ENCODE results near the gene EXD2. TPM values are rescaled to one million over a fixed set of nuclear protein-coding genes. Genes with fewer than 3 reads are reported as not detected.
A peak's percentile ranks its signal among the peaks of the same experiment; 100 is the strongest.
"Not testable (repeated sequence)": the region's sequence is repeated elsewhere in the genome, so short reads cannot be mapped to it uniquely, and the experiment has no call there.

Gene EXD2
- total RNA-seq, 1 donor from 2014 or later, result 15.7 TPM

DNA sequence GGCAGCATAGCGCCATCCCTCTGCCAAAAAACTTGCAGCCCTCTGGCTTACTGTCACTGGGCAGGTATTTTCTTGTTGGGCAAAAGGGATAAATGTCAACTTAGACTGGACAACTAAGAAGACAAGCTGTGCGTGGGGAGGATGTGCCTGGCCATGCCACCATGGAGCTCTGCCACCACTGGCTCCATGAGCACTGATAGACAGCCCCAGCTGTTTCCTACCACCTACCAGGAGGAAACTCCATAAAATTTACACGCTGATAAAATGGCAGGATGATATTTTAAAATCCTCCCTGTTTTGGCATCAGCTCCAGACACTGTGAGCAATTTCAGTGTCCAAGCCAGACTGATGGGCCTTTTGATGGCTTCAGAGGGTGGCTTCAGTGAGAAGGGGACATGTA is 61.6 kb downstream of the EXD2 start:
- DNase-seq, result no peak

DNA sequence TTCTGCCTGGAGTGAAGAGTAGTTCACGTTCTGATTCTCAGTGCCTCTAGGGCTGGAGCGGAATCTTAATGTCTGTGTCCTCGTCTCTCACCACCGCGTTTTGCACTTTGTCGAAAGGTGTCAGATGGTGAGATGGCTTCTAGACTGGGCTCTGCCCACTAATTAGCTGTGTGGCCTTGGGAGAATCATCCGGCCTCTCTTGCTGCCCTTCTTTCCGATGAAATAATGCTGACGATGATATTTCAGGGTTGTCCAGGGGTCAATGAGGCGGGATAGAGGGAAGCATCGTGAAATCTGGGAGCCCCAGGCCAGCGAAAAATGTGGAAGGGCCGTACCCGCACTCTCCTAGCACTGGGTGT is 67.8 kb downstream of the EXD2 start:
- no peak for DNase-seq

DNA sequence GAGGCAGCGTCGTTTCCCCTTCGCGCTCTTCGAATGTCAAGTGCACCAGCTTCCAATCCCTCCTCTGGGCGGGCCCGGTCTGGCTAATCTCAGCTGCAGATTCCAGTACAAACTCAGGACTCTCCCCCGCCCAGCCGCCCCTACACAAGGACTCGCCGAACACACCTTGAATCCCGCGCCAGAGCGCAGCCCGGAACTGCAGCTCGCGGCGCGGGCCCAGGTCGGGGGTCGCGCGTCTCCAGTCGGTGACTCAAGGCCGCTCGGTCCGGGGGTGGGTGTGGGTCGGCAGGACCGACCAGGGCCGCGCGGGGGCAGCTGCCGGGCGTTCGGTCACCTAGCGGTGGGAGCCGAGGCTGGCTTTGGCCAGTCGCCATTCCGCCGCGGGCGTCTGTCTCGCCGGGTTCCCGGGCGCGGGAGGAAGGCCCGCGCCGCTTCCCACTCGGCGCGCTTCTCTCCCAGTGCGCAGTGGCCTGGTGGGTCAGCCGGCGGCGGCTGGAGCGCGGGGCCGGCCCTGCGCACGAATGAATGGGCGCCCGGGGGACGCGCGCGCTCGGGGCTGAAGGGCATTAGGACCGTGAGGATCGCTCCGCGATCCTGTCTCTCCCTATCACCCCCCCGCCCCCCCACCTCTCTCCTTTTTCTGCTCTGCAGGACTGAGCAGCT is 68.4 kb downstream of the EXD2 start, which contains the start of gene GALNT16:
Gene GALNT16, plus strand, starts transcription at position 632 of the 663 bp plus-strand sequence. CDS start 133 bp downstream, outside the sequence.
- peak; percentile 20 for DNase-seq

DNA sequence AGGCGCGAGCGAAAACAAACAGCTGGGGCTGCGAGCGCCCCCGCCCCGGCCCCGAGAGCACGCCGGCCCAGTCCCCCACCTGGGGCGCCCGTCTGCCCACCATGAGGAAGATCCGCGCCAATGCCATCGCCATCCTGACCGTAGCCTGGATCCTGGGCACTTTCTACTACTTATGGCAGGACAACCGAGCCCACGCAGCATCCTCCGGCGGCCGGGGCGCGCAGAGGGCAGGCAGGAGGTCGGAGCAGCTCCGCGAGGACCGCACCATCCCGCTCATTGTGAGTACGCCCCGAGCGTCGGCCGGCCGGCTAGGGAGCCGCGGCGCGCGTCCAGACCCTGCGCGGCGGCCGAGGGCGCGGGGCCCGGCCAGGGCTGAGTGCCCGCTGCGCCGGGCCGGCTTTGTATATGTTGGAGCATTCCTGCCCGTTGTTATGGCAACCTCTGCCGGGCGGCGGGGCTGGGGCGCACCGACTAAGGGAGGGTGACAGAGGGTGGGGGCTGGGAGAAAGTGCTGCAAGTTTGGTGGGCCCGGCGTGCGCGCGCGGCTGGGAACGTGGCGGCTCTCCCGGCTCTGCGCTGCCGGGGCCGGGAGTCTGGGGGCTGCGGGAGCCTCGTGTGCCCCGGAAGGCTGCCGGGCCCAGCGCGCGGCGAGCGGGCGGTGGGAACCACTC is 69.0 kb downstream of the EXD2 start:
- no peak for DNase-seq

DNA sequence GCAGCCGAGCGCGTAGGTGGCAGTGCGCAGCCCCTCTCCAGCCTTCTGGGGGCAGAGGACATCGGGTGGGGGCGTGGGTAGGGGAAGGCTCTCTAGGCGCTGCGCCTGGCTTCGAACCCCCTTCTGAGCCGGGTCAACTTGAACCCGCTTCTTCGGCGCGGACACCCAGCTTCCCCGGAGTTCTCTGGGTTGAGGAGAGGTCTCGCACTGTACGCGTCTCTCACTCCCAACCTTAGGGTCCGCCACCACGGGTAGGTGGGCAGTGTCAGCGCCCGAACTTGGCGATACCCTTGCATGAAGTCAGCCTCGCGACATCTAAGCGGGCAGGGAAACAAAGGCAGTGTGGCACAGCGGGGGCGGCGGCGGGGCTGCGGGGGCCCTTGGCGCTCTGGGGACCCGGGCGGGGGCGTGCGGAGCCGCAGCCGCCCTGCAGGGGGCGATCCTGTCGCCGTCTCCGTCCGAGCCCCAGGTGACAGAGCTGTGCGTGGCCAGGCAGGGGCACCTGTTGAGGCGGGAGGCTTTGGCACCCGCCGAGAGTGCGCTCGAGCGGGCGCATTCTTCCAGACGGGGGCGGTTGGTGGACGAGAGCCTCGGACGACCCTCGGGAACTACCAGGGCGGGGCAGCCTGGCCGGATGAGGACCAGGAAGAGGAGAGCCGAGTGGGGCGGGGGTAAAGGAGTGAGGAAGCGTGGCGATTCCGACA is 69.7 kb downstream of the EXD2 start:
- peak; percentile 5 for DNase-seq

DNA sequence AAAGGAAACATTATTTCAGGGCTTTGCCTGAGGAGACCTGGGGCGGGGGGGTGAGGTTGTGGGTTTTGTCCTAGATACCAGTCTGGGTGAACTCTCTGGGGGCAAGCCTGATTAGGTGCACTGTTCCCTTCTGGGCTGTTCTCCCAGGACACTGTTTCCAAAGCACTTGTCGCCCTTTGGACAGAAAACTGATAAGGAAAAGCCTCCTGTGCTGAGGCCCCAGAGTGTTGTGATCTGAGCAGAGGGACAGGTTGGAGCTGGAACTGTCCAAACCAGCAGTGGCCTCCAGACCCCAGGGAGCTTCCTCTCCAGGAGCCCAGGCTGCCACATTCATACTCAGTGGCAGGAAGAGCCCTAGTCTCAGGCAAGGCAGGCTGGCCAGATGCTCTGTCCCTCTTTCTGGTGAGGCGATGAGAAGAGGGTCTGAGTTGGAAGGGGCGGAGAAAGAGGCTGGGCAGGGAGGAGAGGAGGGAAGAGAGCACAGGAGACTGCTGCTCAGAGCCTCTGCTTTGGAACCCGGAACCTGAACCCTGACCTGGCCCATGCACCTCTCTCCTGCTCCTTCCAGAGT is 70.5 kb downstream of the EXD2 start:
- no peak for DNase-seq

DNA sequence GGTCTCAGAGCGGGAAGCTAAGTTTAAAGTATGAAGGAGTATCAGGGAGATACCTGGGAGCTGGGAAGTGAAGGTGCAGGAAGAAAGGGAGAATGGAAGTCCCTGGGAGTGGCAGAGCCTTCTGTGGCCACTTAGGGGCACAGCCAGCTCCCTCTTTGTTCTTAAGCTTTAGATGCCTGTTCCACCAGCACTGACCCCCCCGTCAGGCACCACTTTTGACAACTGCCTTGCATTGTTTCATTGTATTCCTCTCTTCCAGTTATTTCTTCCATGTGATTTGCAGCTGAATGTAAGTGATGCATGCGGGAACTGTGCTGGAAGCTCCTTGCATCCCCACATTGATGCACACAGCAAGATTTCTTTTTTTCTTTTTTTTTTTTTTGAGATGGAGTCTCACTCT is 71.2 kb downstream of the EXD2 start:
- DNase-seq, result no peak

DNA sequence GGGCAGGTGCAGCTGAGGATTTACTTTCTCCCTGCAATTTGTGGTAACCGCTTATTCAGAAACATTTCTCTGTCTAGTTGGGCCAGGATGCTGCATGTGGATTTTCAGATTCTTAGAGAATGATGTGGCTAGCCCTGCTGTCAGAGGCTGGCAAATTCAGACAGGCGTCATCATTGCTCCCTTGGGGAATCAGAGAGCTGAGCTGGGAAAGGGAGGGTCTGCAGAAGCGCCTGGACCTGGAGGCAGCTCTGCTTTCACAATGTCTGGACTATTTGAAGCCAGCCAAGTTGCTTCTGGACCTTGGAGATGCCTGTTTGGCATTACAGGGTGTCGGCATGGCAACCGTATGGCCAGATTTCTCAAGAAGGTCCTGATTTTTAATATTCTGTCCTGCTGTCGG is 72.1 kb downstream of the EXD2 start:
- peak; percentile 83 for DNase-seq

DNA sequence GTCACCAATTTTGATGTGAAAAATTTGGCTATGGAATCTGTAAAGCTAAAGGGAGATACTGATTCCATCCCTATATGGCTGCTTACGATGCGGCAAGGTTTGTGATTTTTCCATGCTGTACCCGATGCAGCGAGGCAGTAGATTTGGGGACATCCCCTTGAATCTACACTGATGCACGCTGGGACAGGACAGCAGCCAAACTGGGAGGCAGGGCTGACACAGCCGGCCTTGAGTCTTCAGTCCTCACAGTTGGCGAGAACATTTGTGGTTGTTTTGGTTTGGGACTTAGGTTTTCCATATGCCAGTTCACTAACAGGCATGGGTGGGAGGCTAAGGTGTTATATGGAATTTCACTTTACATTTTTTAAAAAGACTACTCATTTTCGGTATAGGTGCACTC is 72.5 kb downstream of the EXD2 start:
- DNase-seq, result no peak

DNA sequence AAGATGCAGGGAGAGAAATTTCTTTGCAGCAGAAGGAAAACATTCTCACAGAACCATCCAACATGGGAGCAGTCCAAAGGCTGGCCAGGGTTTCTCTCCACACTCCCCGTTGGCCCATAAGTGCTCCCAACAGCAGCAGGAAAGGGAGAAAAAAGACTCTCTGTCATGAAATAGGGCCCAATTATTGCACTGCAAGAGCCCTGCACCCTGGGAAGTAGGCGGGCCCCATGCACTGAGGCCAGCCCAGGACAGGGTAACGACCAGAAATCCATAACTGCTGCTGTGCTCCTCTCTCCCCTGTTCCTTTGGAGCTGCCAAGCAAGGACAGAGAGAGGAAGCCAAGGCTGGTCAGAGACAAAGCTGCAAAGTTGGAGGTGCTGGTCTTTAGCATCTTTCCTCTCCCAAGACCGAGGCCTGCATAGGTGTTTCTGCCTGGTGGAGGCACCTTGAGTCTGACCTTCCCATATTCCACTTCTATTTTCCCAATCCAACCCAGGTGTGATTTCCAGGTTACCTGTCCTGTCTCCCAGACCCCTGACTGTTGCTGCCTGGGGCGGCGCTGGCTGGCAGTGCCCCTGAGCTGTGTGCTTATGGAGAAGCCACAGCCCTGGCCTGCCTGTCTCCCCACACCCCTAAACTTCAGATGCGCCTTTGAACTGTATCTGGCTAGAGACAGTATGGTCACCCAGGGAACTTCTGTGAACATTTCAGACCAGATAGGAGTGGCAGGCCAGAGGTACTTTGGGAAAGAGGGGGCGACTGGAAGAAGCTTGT is 75.5 kb downstream of the EXD2 start:
- DNase-seq, result no peak

DNA sequence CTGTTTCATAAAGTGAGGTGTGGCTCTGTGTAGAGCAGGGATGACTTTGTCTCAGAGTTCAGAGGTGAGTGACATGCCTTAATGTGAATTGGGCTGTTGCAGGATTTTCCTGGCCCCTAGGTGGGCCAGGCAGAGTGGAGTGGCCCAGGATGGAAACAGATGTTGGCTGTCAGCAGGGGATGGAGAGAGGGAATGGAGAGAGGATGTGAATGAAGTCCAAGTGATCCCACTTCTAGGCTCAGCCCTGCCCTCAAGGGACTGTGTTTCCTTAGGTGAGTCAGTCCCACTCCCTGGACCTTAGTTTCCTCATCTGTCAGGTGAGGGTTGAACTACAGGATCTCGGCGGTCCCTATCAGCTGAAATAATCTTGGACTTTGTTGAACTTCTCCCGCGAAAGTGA is 76.2 kb downstream of the EXD2 start:
- no peak for DNase-seq

DNA sequence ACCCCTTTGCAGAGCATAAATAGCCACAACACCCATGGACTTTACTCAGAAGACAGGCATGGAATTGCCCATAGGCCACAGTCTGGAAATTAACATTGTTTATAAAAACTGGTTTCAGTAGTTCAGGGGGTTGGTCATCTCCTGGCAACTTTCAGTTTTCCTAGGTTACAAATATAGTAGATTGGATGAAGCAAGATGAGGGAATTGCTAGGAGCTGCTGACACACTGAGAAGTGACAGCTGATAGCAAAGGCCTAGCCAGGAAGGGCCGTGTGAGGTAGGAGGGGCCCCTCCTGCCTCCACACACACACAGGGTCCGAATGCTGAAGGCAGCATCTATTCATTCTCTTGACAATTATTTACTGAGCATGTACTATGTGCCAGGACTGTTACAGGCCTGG is 76.9 kb downstream of the EXD2 start:
- DNase-seq, result no peak

DNA sequence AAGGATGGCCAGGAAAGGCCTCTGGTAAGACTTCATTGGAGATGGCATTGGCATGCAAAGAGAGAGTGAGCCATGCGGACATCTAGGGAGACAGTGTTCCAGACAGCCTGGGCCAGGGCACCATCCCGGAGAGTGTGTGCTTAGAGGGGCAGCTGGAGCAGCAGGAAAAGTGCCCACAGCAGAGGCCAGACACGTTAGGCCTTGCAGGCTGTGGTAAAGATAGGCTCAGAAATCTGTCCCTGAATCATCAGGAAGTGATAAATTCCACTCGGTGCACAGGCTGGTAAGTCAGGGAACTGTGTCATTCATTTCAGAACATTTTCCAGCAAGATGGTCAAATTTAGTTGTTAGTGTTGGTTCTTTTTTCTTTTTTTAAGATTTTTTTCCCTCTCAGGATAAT is 77.5 kb downstream of the EXD2 start:
- DNase-seq, result no peak

DNA sequence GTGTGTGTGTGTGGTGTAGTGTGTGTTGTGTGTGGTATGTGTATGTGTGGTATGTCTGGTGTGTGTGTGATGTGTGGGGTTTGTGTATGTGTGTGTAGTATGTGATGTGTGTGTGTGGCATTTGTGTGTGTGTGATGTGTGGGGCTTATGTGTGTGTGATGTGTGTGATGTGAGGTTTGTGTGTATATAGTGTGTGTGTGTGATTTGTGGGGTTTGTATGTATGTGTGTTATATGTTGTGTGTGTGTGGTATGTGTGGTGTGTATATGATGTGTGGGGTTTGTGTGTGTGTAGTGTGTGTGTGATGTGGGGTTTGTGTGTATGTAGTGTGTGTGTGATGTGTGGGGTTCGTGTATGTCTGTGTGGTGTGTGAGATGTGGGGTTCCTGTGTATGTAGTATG is 78.1 kb downstream of the EXD2 start:
- DNase-seq, result no peak

DNA sequence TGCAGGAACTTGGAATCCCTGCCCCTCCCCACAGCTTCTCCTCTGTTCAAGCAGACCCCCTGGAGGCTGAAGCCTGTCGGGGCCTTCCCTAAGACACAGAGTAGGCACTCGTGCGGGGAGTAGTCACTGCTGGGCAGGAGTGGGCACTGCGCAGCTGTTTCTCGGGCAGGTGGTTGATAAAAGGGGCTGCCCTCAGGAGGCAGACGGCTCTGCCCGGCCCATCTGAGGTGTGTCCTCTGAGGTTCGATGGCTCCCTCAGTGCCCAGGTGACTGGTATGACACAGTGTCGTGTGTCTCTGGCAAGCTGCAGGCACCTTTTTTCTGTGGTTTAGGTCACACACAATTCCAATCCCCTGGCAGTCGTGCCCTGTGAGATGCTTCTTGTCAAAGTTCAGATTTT is 78.8 kb downstream of the EXD2 start:
- DNase-seq, result no peak

DNA sequence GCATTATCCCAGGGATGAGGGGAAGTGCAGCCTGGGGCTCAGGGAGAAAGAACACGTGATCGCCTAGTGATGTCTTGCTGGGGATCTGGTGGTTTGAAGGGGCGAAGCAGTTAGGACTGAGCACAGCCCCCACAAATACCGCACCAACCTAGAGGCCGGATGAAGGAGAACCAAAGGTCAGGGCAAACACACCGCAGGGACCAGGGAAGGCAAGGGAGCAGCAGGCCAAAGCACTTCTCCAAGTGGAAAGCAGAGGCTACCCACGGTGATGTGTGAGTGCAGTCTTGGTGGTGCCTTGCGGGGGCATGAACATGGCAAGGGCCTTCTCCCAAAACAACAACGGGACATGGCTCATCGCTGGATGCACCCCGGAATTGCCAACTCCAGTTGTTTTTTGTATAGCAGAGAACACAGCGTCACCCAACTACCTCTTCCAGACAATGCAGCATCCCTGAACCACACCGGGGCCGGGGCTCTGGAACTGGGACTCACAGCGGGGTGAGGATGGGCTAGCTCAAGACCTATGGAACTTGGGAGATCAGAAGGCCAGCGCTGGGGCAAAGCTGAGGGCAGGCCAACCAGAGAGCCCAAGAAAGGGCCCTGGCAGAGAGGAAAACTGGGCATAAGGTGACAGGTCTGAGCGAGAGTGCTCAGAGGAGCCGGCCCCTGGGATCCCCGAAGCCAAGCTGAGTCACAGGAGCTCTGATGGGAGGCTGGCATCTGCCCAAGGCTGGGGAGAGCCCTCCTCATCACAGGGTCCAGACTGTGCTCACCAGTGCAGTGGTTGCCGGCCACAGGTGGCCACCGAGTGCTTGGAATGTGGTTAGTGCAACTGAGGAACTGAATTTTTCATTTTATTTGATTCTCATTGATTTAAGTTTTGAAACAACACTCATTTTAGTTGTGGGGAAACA is 79.8 kb downstream of the EXD2 start:
- no peak for DNase-seq

DNA sequence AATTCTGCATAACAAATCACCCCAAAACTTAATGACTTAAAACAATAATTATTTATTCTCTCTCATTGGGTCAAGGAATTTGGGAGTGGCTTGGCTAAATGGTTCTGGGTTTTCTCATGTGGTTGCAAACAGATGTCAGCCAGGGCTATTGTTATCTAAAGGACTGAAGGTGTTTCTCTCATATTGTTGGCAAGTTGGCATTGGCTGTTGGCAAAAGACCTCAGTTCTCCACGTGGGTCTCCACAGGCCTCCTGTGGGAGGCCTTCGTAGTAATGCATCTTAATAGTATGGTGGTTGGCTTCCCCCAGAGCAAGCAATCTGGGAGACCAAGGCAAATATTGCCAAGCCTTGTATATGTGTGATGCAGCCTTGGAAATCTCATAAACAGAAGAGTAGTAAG is 83.0 kb downstream of the EXD2 start:
- no peak for DNase-seq

DNA sequence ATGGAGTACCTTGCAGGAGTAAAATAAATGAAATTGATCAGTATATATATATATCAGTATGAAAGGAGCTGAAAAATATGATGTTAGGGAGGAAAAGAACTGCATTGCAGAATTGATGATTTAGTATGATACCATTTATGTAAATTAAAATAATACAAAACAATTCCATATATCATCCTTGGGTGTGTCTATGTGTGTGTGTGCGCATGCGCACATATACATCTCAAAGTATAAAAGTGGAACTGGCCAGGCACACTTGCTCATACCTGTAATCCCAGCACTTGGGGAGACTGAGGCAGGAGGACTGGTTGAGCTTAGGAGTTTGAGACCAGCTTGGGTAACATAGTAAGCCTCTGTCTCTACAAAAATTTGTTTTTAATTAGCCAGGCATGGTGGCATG is 84.0 kb downstream of the EXD2 start:
- DNase-seq, result no peak

DNA sequence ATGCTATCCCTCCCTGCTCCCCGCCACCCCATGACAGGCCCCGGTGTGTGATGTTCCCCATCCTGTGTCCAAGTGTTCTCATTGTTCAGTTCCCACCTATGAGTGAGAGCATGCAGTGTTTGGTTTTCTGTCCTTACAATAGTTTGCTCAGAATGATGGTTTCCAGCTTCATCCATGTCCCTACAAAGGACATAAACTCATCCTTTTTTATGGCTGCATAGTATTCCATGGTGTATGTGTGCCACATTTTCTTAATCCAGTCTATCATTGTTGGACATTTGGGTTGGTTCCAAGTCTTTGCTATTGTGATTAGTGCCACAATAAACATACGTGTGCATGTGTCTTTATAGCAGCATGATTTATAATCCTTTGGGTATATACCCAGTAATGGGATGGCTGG is 86.1 kb downstream of the EXD2 start:
- not testable (repeated sequence) for DNase-seq

DNA sequence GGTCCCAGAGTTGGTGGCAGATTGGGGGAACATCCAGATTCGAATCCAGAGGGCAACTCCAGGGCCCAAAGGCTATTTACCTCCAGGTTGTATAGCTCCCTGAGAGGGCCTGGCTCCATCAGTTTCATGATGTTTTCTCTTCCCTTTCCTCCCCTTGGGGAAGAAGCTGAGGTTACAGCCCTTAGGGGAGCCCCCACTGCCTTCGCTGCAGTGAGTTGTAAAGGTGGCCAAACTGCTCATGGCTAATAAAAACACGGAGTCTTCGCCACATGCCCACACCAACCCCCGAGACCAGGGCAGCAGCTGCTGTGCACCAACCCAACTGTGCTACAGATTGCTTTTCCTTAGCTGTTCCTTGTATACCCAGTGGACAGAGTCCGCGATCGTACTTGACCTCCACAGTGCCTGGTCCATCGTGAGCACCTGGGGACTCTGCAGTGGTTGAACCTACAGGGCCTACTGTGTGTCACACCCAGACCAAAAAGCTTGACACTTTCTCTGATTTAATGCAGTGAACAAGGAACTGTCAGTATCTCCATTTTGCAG is 89.5 kb downstream of the EXD2 start:
- DNase-seq, result no peak

Measured in skin of body (tissue), 2 donors.